HG03280 (cell line): Measurements from ENCODE around the gene SFI1.
A peak's percentile ranks its signal among the peaks of the same experiment; 100 is the strongest.
"Not testable (repeated sequence)": the region's sequence is repeated elsewhere in the genome, so short reads cannot be mapped to it uniquely, and the experiment has no call there.

Experiments
- ATAC-seq: cut with Tn5 transposase; IDR thresholded peaks from one replicate; pipeline ENCODE4 v1.9.1; 2021; ENCODE audit warnings: mild to moderate bottlenecking, moderate library complexity; ENCODE audit not compliant: unreplicated experiment

The SFI1 gene

DNA sequence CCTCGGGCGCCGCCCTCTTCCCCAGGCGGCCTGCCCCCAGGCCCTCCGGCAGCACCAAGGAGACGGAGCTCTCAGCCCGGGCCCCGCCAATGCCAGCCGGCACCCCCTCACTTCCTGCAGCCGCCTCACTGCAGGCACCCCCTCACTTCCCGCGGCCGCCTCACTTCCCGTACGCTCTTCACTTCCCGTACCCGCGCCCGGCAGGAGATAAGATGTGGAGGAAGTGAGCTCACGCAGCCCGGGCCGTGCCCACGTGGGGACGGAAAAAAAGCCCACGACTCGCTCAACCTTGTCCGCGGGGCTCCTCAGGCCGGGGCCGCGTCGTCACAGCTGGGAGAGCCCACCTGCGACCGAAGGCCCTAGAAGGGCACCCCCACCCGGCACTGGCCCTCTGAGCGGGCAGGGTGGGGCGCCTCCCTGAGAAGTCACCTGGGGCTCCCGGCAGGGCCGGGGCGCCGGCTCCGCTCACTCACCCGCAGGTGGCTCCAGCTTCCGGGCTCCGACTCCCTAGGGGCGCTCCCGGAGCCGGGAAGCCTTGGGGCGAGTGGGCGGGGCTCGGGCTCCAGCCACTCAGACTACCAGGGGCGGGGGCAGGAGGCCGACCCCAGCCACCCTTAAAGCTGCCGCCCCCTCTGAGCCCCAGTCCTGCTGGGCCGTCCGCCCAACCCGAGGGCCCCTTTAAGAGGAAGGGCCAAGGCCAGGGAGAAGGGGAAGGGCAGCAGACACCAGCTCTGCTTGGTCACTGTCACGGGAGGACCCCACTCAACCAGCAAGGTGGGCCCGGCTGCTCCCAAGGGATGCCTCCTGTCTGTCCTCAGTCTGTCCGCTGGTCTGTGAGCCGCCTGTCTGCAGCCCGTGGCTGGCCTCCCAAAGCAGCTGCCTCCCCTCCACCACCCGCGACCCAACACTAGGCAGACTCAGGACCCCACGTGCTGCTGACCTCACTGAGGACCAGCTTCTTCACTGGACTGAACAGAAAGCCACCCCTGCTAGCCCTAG lies 134.3 kb downstream of the SFI1 start:
- peak; percentile 50 for ATAC-seq

GRCh38 chr22:31631436-31631835 lies 135.1 kb downstream of the SFI1 start:
- ATAC-seq, result no peak

GRCh38 chr22:31635638-31636306 lies 139.4 kb downstream of the SFI1 start:
- no peak for ATAC-seq

GRCh38 chr22:31637447-31637890 lies 141.1 kb downstream of the SFI1 start:
- peak; percentile 60 for ATAC-seq

- peak; percentile 35 for ATAC-seq
Measured at GRCh38 chr22:31637891-31638618, 141.7 kb downstream of the SFI1 start.

- no peak for ATAC-seq
Measured at GRCh38 chr22:31639436-31640039, 143.2 kb downstream of the SFI1 start.

GRCh38 chr22:31646186-31647019 lies 150.1 kb downstream of the SFI1 start:
- ATAC-seq, result no peak

GRCh38 chr22:31647066-31647465 lies 150.7 kb downstream of the SFI1 start:
- ATAC-seq, result no peak

DNA sequence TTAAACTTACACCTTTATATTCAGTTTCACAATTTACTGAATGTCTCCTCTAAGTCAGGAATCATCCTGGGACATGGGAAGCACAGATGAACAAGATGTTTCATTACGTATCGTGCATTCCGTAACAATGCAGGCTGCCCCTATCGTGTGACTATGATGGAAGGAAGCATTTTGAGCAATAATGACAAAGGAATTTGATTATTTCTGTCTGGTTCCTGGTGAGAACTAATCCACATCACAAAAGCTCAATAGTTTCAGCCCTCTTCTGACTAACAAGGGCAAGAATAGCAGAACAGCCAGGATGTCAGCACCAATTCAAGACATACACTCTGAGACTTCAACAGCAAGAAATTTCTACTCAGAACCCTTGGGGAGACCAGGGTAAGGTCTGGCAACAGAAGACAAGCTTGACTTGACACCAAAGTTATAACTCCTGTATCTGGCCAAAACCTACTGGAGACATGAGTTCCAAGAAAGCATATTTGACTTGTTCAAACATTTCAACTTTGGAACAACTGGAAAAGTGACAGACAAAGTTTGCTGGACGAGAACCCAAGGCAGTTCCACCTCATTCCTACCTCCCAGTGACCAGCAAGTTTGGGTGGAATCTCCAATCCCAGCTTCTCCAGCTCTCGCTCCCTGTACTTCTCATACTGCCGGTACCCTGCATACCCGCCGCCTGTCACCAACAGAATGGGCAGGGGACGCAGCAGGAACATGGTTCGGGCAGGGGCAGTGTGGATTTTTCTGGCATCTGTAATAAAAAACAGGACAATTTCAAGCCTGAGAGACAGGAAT lies 151.4 kb downstream of the SFI1 start:
- ATAC-seq, result no peak

DNA sequence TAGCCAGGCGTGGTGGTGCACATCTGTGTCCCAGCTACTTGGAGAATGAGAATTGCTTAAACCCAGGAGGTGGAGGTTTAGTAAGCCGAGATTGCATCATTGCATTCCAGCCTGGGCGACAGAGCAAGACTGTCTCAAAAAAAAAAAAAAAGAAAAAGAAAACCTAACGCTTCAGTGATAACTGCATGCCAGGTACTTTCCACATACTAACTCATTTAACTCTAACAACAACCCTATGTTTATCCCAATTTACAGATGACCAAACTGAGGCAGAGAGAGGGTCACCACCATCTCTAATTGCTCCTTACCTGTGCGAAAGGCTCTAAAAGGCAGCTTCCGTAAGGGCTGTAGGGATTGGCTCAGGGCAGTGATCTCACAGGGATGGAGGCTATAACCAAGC lies 154.1 kb downstream of the SFI1 start:
- ATAC-seq, result no peak

DNA sequence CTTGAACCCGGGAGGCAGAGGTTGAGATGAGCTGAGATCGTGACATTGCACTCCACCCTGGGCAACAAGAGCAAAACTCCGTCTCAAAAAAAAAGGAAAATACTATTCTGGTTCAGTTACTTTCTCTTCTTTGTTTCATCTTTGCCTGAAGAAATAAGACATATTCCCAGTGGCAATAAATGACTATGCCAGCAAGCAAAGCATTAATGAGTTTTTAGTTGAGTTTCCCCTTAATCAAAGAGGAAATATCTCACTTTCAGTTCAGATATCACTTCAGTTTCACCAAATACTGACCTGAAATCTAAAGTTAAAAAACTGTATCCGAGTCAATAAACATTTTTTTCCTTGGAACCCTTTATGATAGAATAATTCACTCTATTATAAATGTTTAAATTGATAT lies 155.3 kb downstream of the SFI1 start:
- ATAC-seq, result no peak

- no peak for ATAC-seq
Measured at GRCh38 chr22:31652088-31652487, 155.8 kb downstream of the SFI1 start.

DNA sequence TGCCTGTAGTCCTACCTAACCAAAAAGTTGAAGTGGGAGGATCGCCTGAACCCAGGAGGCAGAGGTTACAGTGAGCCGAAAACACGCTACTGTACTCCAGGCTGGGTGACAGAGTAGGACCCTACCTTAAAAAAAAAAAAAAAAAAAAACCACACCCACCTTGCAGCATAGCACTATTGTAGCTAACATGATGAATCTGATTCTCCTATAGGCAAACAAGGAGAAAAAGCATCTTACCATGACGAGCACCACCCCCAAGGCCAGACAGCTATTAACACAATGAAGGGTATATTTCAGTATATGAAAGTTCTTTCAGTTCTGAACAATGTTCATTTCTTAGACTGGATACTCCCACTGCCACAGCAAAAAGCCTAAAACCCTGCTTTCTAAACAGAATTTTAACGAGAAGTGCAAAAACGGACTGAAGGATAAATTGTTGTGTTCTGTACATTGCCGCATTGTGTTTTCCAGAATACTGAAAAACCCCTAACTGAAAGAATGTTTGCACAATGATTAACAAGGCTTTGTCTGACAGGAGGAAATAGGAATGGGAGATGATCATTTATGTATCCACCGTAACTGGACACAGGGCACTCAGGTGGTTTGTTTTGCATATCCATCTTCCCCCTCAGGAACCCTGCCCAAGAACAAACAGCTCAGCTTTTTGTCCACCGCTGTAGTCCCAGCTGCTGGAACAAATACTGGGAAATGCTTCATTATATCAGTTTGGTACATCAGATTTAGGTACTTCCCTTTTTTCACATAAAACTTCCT lies 156.8 kb downstream of the SFI1 start:
- ATAC-seq, result no peak

DNA sequence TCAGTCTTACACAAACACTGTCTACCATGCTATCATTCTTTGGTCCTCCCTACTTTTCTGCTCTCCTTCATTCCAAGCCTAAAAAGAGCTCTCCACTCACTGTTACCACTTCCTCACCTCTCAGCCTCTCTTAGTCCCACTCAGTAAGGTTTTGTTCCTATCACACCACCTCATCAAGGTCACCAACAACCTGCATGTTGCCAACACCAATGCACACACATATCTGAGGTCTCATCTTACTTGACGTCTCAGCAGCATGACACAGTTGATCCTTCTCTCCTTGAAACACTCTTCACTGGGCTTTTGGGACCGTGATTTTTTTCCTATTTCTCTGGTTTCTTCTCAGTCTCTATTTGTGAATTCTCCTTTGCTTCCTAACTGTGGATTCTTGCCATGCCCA lies 157.6 kb downstream of the SFI1 start:
- no peak for ATAC-seq

DNA sequence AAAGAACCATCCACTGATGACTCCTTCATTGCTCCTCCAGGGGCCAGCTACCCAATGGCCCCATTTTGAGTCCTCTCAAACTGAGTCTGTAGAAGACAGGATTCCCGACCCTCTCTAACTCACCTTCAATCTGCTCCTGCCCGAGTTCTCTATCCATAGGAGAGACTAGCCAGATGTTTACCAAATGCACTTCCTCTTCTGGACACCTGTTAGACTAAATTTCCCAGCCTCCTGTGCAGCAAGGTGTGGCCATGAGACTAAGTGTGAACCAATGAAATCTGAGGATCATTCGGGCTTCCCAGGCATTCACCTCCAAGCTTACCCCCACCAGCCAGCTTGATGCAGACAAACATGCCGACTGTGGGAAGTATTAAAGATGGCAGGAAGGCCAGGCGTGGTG lies 158.1 kb downstream of the SFI1 start:
- ATAC-seq, result no peak

DNA sequence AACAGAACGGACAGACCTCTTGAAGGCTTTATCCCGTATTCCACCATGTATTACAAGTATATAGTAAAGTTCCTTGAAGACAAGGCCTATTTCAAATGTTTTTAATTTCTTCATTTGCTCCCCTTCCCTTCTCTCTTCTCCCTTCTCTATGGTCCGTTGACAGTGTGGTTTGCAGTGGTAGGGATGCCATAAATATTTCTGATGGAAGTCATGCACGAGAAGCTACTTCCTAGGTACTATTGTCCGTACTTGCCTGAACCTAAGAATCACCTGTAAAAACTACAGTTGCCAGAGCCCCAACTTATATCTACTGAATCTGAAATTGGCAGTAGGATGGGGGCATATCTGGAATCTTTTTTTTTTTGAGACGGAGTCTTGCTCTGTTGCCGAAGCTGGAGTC lies 162.9 kb downstream of the SFI1 start:
- no peak for ATAC-seq

GRCh38 chr22:31660860-31661341 lies 164.6 kb downstream of the SFI1 start:
- ATAC-seq, result not testable (repeated sequence)
